Keratinocyte (primary cell): ENCODE measurements around the gene RPS16. TPM values are rescaled to one million over a fixed set of nuclear protein-coding genes. Genes with fewer than 3 reads are reported as not detected.

ENCODE experiments used
- DNase-seq: peaks from one replicate; pipeline ENCODE4 v3.0.0-alpha.2; 2011; ENCODE audit warnings: low read depth, missing footprints, low spot score
- FAIRE-seq: peaks from 2 replicates; lab custom pipeline; 2011; peaks lifted over from hg19 to GRCh38; lab: Jason Lieb, UNC
- H2AFZ ChIP-seq: 2 replicates; pipeline ENCODE4 v1.6.0; 2012; ENCODE audit warnings: low read length, control low read depth, inconsistent platforms; ENCODE audit not compliant: control insufficient read depth
- H3K27ac ChIP-seq: 2 replicates; pipeline ENCODE4 v1.5.1; 2011; ENCODE audit warnings: low read length; ENCODE audit not compliant: control insufficient read depth, insufficient read depth
- H3K27me3 ChIP-seq: 3 replicates; pipeline ENCODE4 v1.6.0; 2011; ENCODE audit warnings: low read length; ENCODE audit not compliant: control insufficient read depth, insufficient read depth; ENCODE audit errors: extremely low read depth
- H3K36me3 ChIP-seq, 2 experiments: 2 replicates in 1 of 2; 3 replicates in 1 of 2; pipeline ENCODE4 v1.5.1; 2011; ENCODE audit warnings: low read length in 2 of 2, mild to moderate bottlenecking in 1 of 2; ENCODE audit not compliant: control insufficient read depth in 2 of 2, insufficient read depth in 2 of 2; ENCODE audit errors: extremely low read depth in 1 of 2
- H3K4me1 ChIP-seq: 3 replicates; pipeline ENCODE4 v1.5.1; 2011; ENCODE audit warnings: low read length; ENCODE audit not compliant: control insufficient read depth, insufficient read depth; ENCODE audit errors: extremely low read depth
- H3K4me2 ChIP-seq: 3 replicates; pipeline ENCODE4 v1.6.0; 2011; ENCODE audit warnings: low read depth, low read length; ENCODE audit not compliant: control insufficient read depth, insufficient read depth; ENCODE audit errors: extremely low read depth
- H3K4me3 ChIP-seq, 3 experiments: fragments of 200-600 bp in 1 of 3; sonication (generic) in 1 of 3; 2 replicates in 2 of 3; 3 replicates in 1 of 3; pipeline ENCODE4 v1.5.1; 2011 to 2016; ENCODE audit warnings: low read length in 3 of 3, mild to moderate bottlenecking in 3 of 3, control low read depth in 2 of 3, inconsistent platforms in 1 of 3, low read depth in 1 of 3, mixed read lengths in 1 of 3, mixed run types in 1 of 3, moderate library complexity in 1 of 3; ENCODE audit not compliant: control insufficient read depth in 2 of 3, insufficient read depth in 2 of 3; ENCODE audit errors: extremely low read depth in 1 of 3
- H3K79me2 ChIP-seq: 2 replicates; pipeline ENCODE4 v1.6.0; 2012; ENCODE audit warnings: low read length; ENCODE audit not compliant: control insufficient read depth, insufficient read depth
- H3K9ac ChIP-seq: 3 replicates; pipeline ENCODE4 v1.6.0; 2011; ENCODE audit warnings: low read length; ENCODE audit not compliant: control insufficient read depth, insufficient read depth; ENCODE audit errors: extremely low read depth
- H3K9me1 ChIP-seq: 3 replicates; pipeline ENCODE4 v1.6.0; 2011; ENCODE audit warnings: low read length; ENCODE audit not compliant: control insufficient read depth, insufficient read depth; ENCODE audit errors: extremely low read depth
- H3K9me3 ChIP-seq: 2 replicates; pipeline ENCODE4 v1.5.1; 2012; ENCODE audit warnings: low read depth, low read length; ENCODE audit not compliant: control insufficient read depth
- H4K20me1 ChIP-seq: 3 replicates; pipeline ENCODE4 v1.6.0; 2011; ENCODE audit warnings: low read length; ENCODE audit not compliant: control insufficient read depth, insufficient read depth; ENCODE audit errors: extremely low read depth
- EZH2 ChIP-seq: IDR thresholded peaks from one replicate; pipeline ENCODE4 v1.6.1; 2012; ENCODE audit warnings: inconsistent platforms, mild to moderate bottlenecking, low read length, moderate library complexity
- dilution Hi-C: fragments of 300-500 bp; cut with MboI; formaldehyde crosslinking; loops from one replicate; pipeline ENCODE4 v1.7.0; 2020; ENCODE audit warnings: low sequenced_read_pairs; ENCODE audit not compliant: extremely low pct_ligation_motif_present
- polyA plus RNA-seq, 5 experiments: library from polyadenylated mRNA; depleted of rRNA in 3 of 5; stranded (reverse) in 3 of 5; stranded (forward) in 1 of 5; unstranded in 1 of 5; fragments of >200 nt; gene quantifications; 1 replicate in 1 of 5; 2 replicates in 3 of 5; 3 replicates in 1 of 5; pipeline versions ENCODE4 v1.2.1 to v1.2.3, GENCODE V29; 2011 to 2012; ENCODE audit warnings: missing spikeins in 2 of 5, low read depth in 1 of 5, low replicate concordance in 1 of 5
- TF ChIP-seq, protein P1 (sequence below), 3 experiments: IDR thresholded peaks in 1 of 3; conservative IDR thresholded peaks in 1 of 3; optimal IDR thresholded peaks in 1 of 3; 2 replicates in 2 of 3; 3 replicates in 1 of 3; pipeline versions ENCODE3 to v1.5.1; 2011; ENCODE audit warnings: low read length in 3 of 3, mild to moderate bottlenecking in 3 of 3, moderate library complexity in 2 of 3, control low read depth in 1 of 3, inconsistent platforms in 1 of 3; ENCODE audit not compliant: insufficient read depth in 2 of 3; ENCODE audit errors: extremely low read depth in 1 of 3

Gene RPS16
- polyA plus RNA-seq, 1 donor (not counting 4 experiments of a cell fraction or from before 2014, with no cell fraction given): 1,323 TPM

DNA sequence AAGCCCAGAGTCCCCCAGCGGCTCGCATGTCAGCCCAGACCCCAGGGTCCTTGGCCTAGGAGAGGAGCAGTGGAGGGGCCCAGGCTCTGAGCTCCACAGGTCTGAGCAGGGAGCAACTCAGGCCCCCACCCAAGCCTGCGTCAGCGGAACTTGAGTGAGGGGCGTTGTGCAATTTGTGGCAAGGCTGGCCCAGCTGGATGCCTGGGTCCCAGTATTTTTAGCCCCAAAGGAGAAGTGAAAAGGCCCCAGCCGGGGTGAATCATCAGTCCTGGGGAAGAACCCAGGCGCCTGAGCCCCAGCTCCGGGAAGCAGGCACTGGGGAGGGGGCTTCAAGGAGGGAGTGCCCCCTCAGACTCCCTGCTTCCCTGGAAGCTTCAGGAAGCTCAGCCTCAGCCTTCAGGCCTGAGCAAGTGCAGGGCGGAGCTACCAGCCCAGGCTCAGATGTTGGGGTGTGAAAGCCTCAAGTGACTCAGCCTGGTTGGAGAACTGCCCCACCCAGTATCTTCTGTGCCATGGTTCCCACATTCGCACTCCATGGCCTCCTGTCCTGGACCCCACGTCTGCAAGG lies 37.4 kb downstream of the RPS16 start:
- no peaks in the 10 kb centered on the region for H4K20me1 ChIP-seq
- no peaks in the 10 kb centered on the region for H3K9me1 ChIP-seq
- dilution Hi-C loops: no loop called here
- H3K27ac ChIP-seq: peak overlapping the region; percentile 99
- DNase-seq (no peak), FAIRE-seq (peak; percentile 87)
- peak overlapping the region; percentile 64 for H3K4me2 ChIP-seq
- H3K4me1 ChIP-seq: peaks cover 40% of the 10 kb centered on the region
- H3K9me3 ChIP-seq: no peaks in the 10 kb centered on the region
- H3K36me3 ChIP-seq: peaks cover 7 to 15% of the 10 kb centered on the region in 2 experiments
- peak overlapping the region in 1 of 3 experiments; percentile 25 for H3K4me3 ChIP-seq
- H3K9ac ChIP-seq: peak overlapping the region; percentile 86
- TF ChIP-seq, protein P1, sequence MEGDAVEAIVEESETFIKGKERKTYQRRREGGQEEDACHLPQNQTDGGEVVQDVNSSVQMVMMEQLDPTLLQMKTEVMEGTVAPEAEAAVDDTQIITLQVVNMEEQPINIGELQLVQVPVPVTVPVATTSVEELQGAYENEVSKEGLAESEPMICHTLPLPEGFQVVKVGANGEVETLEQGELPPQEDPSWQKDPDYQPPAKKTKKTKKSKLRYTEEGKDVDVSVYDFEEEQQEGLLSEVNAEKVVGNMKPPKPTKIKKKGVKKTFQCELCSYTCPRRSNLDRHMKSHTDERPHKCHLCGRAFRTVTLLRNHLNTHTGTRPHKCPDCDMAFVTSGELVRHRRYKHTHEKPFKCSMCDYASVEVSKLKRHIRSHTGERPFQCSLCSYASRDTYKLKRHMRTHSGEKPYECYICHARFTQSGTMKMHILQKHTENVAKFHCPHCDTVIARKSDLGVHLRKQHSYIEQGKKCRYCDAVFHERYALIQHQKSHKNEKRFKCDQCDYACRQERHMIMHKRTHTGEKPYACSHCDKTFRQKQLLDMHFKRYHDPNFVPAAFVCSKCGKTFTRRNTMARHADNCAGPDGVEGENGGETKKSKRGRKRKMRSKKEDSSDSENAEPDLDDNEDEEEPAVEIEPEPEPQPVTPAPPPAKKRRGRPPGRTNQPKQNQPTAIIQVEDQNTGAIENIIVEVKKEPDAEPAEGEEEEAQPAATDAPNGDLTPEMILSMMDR (optimal IDR thresholded peaks at IDR 0.05 in 1 of 3, IDR thresholded peaks at IDR 0.05 in 1 of 3, conservative IDR thresholded peaks at IDR 0.05 in 1 of 3; ENCODE audit: extremely low read depth in 1 of 3, insufficient read depth in 2 of 3, low read length in 3 of 3): no peak
- no peak for TF ChIP-seq EZH2
- no peak overlapping the region for H2AFZ ChIP-seq
- no peaks in the 10 kb centered on the region for H3K27me3 ChIP-seq
- H3K79me2 ChIP-seq: no peaks in the 10 kb centered on the region

DNA sequence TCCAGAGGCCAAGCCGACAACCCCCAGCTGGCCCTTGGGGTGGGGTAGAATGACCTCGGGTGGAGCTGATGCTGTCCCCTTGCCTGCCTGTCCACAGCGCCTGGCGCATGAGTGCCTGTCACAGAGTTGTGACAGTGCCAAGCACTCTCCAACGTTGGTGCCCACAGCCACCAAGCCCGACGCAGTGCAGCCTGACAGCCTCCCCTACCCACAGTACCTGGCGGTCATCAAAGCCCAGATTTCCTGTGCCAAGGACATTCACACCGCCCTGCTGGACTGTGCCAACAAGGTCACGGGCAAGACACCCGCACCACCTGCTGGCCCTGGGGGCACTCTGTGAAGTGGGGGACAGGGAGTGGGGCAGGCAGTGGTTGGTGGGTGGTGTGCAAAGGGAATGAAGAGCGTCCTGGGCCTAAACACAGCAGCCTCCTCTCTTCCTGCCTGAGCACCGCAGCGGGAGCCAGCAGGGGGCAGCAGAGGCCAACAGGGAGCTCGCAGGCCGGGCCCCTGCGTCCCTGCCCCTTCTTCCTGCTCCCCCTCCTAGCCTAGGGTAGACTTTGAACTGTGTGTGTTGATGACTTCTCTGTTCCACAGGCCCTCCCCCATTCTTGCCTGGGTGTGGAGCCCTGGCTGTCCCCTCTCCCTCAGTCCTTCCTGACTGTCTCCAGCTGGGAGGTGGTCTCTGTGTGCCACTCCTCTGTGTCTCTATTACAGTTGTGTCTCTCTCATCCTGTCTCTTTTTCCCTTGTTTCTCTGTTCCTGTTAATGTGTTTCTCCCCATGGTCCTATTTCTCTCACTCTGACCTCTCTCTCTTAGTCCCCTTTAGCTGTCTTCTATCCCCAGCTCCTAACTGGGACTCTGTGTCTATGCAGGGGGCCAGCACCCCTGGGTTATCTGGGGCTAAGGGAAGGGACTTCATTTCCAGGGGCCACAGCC lies 38.1 kb downstream of the RPS16 start:
- Histone ChIP-seq H2AFZ (no peak overlapping the region), H3K27ac (peak overlapping the region; percentile 99), H4K20me1 (no peaks in the 10 kb centered on the region), H3K9me3 (no peaks in the 10 kb centered on the region), H3K79me2 (peaks cover 1% of the 10 kb centered on the region), H3K36me3 (peaks cover 10 to 15% of the 10 kb centered on the region in 2 experiments), H3K27me3 (no peaks in the 10 kb centered on the region), H3K9ac (peak overlapping the region; percentile 86), H3K9me1 (no peaks in the 10 kb centered on the region), H3K4me1 (peaks cover 35% of the 10 kb centered on the region), H3K4me3 (peak overlapping the region in 1 of 3 experiments; percentile 7), H3K4me2 (peak overlapping the region; percentile 64)
- DNase-seq (no peak), FAIRE-seq (no peak)
- dilution Hi-C loops: no loop called here
- TF ChIP-seq, protein P1 (optimal IDR thresholded peaks at IDR 0.05 in 1 of 3, IDR thresholded peaks at IDR 0.05 in 1 of 3, conservative IDR thresholded peaks at IDR 0.05 in 1 of 3; ENCODE audit: extremely low read depth in 1 of 3, insufficient read depth in 2 of 3, low read length in 3 of 3): peak; percentile 97 to 100 (median 99)
- TF ChIP-seq EZH2: no peak
